Breast epithelium (tissue), 3 donors: Measurements from ENCODE around the gene ST8SIA2.

ENCODE experiments used
- CTCF ChIP-seq, 3 donors: fragments of 450-650 bp; IDR thresholded peaks; one replicate each; pipeline ENCODE4 v1.5.1; 2016 to 2017; ENCODE audit warnings: antibody characterized with exemption in 3 of 3, mild to moderate bottlenecking in 3 of 3, moderate library complexity in 3 of 3
- POLR2A ChIP-seq: fragments of 450-650 bp; IDR thresholded peaks from one replicate; pipeline ENCODE4 v1.6.1; 2016; ENCODE audit warnings: antibody characterized with exemption, mild to moderate bottlenecking, moderate library complexity

- TF ChIP-seq POLR2A = no peak
- TF ChIP-seq CTCF (IDR thresholded peaks at IDR 0.05) = no peak
Measured at GRCh38 chr15:92393980-92394308, 263 bp downstream of the ST8SIA2 start.
